Endothelial cell of umbilical vein (primary cell): ENCODE data around the gene NCOA7. TPM values are rescaled to one million over a fixed set of nuclear protein-coding genes. Genes with fewer than 3 reads are reported as not detected.

Source experiments
- BruUV-seq: library from RNA; stranded (reverse); fragments of 400-500 nt; replicated peaks from 2 replicates; lab custom pipeline; 2021; lab: Mats Ljungman, UMichigan
- CTCF ChIA-PET: fragments of 300-600, 350-600 bp; sonication (Branson Sonifier 250); formaldehyde crosslinking; loops from one replicate; lab custom pipeline; 2021; ENCODE audit warnings: antibody characterized with exemption, inconsistent platforms; lab: Charles Lee
- POLR2A ChIA-PET: fragments of 300-600, 350-600 bp; sonication (Branson Sonifier 250); formaldehyde crosslinking; loops from one replicate; lab custom pipeline; 2021; ENCODE audit warnings: antibody characterized with exemption, inconsistent platforms; lab: Charles Lee
- DNase-seq: peaks from one replicate; pipeline ENCODE4 v3.0.0-alpha.2; 2011; ENCODE audit warnings: low read depth, low spot score
- FAIRE-seq: peaks from 2 replicates; lab custom pipeline; 2011; peaks lifted over from hg19 to GRCh38; lab: Jason Lieb, UNC
- H2AFZ ChIP-seq: 2 replicates; pipeline ENCODE4 v1.6.0; 2012; ENCODE audit warnings: low read depth, low read length, control low read depth, inconsistent platforms
- H3K27ac ChIP-seq: 2 replicates; pipeline ENCODE4 v1.5.1; 2011; ENCODE audit warnings: low read depth, mild to moderate bottlenecking, control low read depth, low read length, moderate library complexity; ENCODE audit not compliant: insufficient read depth
- H3K27me3 ChIP-seq, 2 experiments: 2 replicates each; pipeline versions ENCODE4 v1.6.0 to v1.6.1; 2011; ENCODE audit warnings: low read length in 2 of 2, mixed read lengths in 1 of 2; ENCODE audit not compliant: control insufficient read depth in 2 of 2, insufficient read depth in 2 of 2
- H3K36me3 ChIP-seq, 2 experiments: 2 replicates in 1 of 2; 3 replicates in 1 of 2; pipeline ENCODE4 v1.5.1; 2011; ENCODE audit warnings: low read length in 2 of 2, mild to moderate bottlenecking in 1 of 2, moderate library complexity in 1 of 2; ENCODE audit not compliant: control insufficient read depth in 2 of 2, insufficient read depth in 2 of 2; ENCODE audit errors: extremely low read depth in 1 of 2
- H3K4me1 ChIP-seq: 3 replicates; pipeline ENCODE4 v1.5.1; 2011; ENCODE audit warnings: mild to moderate bottlenecking, low read length; ENCODE audit not compliant: control insufficient read depth, insufficient read depth; ENCODE audit errors: extremely low read depth
- H3K4me2 ChIP-seq: 2 replicates; pipeline ENCODE4 v1.6.1; 2011; ENCODE audit warnings: low read length, control low read depth, mixed read lengths; ENCODE audit not compliant: insufficient read depth
- H3K4me3 ChIP-seq, 3 experiments: fragments of 200-600 bp in 1 of 3; sonication (generic), shearing (Covaris generic) in 1 of 3; replicated peaks in 1 of 3; 2 replicates each; pipeline ENCODE4 v1.5.1; 2011 to 2016; ENCODE audit warnings: control low read depth in 3 of 3, low read length in 3 of 3, mild to moderate bottlenecking in 2 of 3, inconsistent platforms in 1 of 3, low read depth in 1 of 3, moderate library complexity in 1 of 3; ENCODE audit not compliant: insufficient read depth in 1 of 3
- H3K79me2 ChIP-seq: 2 replicates; pipeline ENCODE4 v1.6.0; 2012; ENCODE audit warnings: low read length, inconsistent platforms; ENCODE audit not compliant: control insufficient read depth, insufficient read depth
- H3K9ac ChIP-seq: replicated peaks from 2 replicates; pipeline ENCODE3; 2011; ENCODE audit warnings: low read length, control low read depth; ENCODE audit not compliant: insufficient read depth; ENCODE audit errors: extremely low read depth
- H3K9me1 ChIP-seq: replicated peaks from 3 replicates; pipeline ENCODE4 v1.6.0; 2011; ENCODE audit warnings: mild to moderate bottlenecking, low read length; ENCODE audit not compliant: control insufficient read depth, insufficient read depth; ENCODE audit errors: extremely low read depth
- H3K9me3 ChIP-seq: replicated peaks from 2 replicates; pipeline ENCODE4 v1.5.1; 2012; ENCODE audit warnings: low read length, inconsistent platforms; ENCODE audit not compliant: control insufficient read depth, insufficient read depth
- H4K20me1 ChIP-seq: replicated peaks from 2 replicates; pipeline ENCODE3; 2011; ENCODE audit warnings: mild to moderate bottlenecking, low read length; ENCODE audit not compliant: control insufficient read depth, insufficient read depth; ENCODE audit errors: extremely low read depth
- EZH2 ChIP-seq: IDR thresholded peaks from 2 replicates; pipeline ENCODE4 v1.6.1; 2012; ENCODE audit warnings: borderline replicate concordance, low read depth, mild to moderate bottlenecking, moderate library complexity, low read length, inconsistent platforms; ENCODE audit not compliant: severe bottlenecking
- FOS ChIP-seq: IDR thresholded peaks from 2 replicates; pipeline ENCODE4 v1.6.1; 2011; ENCODE audit warnings: mild to moderate bottlenecking, low read length, moderate library complexity, borderline replicate concordance; ENCODE audit not compliant: insufficient read depth
- GATA2 ChIP-seq: IDR thresholded peaks from 2 replicates; pipeline ENCODE4 v1.7.0; 2011; ENCODE audit warnings: low read depth, mild to moderate bottlenecking, moderate library complexity, mixed read lengths, low read length; ENCODE audit not compliant: insufficient read length, insufficient read depth
- JUN ChIP-seq: IDR thresholded peaks from 2 replicates; pipeline ENCODE4 v1.6.1; 2011; ENCODE audit warnings: borderline replicate concordance, low read depth; ENCODE audit not compliant: insufficient read length, insufficient read depth
- MYC ChIP-seq: IDR thresholded peaks from one replicate; pipeline ENCODE4 v1.6.1; 2011; ENCODE audit warnings: mild to moderate bottlenecking, low read depth, low read length
- POLR2A ChIP-seq: IDR thresholded peaks from 2 replicates; pipeline ENCODE4 v1.6.1; 2012; ENCODE audit warnings: low read depth, mild to moderate bottlenecking, control low read depth, low read length
- POLR2AphosphoS5 ChIP-seq: IDR thresholded peaks from 2 replicates; pipeline ENCODE4 v1.6.1; 2012; ENCODE audit warnings: low read depth, mild to moderate bottlenecking, control low read depth, low read length, moderate library complexity; ENCODE audit not compliant: insufficient read depth
- dilution Hi-C: fragments of 300-500 bp; cut with MboI; formaldehyde crosslinking; loops from one replicate; pipeline ENCODE4 v1.15.0; 2019; ENCODE audit warnings: low sequenced_read_pairs; ENCODE audit not compliant: extremely low pct_ligation_motif_present
- intact Hi-C: fragments of 100-400 bp; cut with micrococcal nuclease; formaldehyde crosslinking; loops from one replicate; pipeline ENCODE4 v1.10.0; 2022
- polyA plus RNA-seq, 4 experiments: library from polyadenylated mRNA; depleted of rRNA in 3 of 4; stranded (reverse) in 3 of 4; unstranded in 1 of 4; fragments of >200 nt; gene quantifications; 2 replicates each; pipeline versions ENCODE4 v1.2.1 to v1.2.3, GENCODE V29; 2011 to 2012; ENCODE audit warnings: missing spikeins in 1 of 4
- total RNA-seq: library from RNA; stranded (reverse); gene quantifications from 2 replicates; pipeline ENCODE4 v1.2.3, GENCODE V29; 2021
- TF ChIP-seq, protein P1 (sequence below), 2 donors: IDR thresholded peaks; 1 replicate in 1 of 2; 2 replicates in 1 of 2; pipeline ENCODE4 v1.5.1; 2011; ENCODE audit warnings: low read length in 2 of 2, mild to moderate bottlenecking in 2 of 2, moderate library complexity in 2 of 2, control low read depth in 1 of 2, inconsistent platforms in 1 of 2, low read depth in 1 of 2; ENCODE audit not compliant: insufficient read depth in 1 of 2; ENCODE audit errors: extremely low read depth in 1 of 2
- TF ChIP-seq, protein P2 (sequence below): IDR thresholded peaks from 2 replicates; pipeline ENCODE4 v1.6.1; 2011; ENCODE audit not compliant: insufficient read depth, insufficient read length

The NCOA7 gene
- total and polyA plus RNA-seq, 2 donors (not counting 3 experiments of a cell fraction or from before 2014, with no cell fraction given) = 27.7 to 71.2 TPM

DNA sequence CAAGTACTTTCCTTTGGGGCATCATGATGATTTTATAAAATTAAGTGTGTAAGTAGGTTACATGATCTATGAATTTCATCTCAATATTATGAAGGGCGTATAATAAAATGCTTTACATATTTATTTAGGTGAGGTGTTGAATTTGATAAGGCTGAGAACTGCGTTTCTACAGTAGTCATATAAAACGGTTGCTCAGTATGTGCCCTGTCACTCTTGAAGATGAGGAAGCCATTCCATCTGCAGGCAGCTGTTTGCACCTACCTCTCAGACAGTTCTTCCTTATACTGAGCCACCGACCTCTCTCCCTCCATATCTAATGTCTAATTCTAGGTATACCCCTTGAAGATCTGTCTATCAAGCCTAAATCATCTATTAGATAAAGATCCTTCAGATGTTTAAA is 16.1 kb downstream of the NCOA7 start:
- Histone ChIP-seq H3K36me3 (peaks cover 0 to 2% of the 10 kb centered on the region in 2 experiments), H3K4me2 (no peak overlapping the region), H4K20me1 (no peaks in the 10 kb centered on the region), H3K27ac (no peak overlapping the region), H2AFZ (no peak overlapping the region), H3K79me2 (peaks cover 61% of the 10 kb centered on the region), H3K27me3 (no peaks in the 10 kb centered on the region), H3K4me3 (no peak overlapping the region), H3K9me1 (no peaks in the 10 kb centered on the region), H3K9ac (no peak overlapping the region), H3K9me3 (no peaks in the 10 kb centered on the region), H3K4me1 (peaks cover 35% of the 10 kb centered on the region)
- CTCF ChIA-PET = no interaction called here
- dilution Hi-C loops (no loop called here), intact Hi-C loops (no loop called here)
- POLR2A ChIA-PET = no interaction called here
- FAIRE-seq (no peak), DNase-seq (no peak)
- BruUV-seq = no TSS peak
- TF ChIP-seq MYC = no peak
- TF ChIP-seq EZH2 = no peak
- TF ChIP-seq, protein P1, sequence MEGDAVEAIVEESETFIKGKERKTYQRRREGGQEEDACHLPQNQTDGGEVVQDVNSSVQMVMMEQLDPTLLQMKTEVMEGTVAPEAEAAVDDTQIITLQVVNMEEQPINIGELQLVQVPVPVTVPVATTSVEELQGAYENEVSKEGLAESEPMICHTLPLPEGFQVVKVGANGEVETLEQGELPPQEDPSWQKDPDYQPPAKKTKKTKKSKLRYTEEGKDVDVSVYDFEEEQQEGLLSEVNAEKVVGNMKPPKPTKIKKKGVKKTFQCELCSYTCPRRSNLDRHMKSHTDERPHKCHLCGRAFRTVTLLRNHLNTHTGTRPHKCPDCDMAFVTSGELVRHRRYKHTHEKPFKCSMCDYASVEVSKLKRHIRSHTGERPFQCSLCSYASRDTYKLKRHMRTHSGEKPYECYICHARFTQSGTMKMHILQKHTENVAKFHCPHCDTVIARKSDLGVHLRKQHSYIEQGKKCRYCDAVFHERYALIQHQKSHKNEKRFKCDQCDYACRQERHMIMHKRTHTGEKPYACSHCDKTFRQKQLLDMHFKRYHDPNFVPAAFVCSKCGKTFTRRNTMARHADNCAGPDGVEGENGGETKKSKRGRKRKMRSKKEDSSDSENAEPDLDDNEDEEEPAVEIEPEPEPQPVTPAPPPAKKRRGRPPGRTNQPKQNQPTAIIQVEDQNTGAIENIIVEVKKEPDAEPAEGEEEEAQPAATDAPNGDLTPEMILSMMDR (IDR thresholded peaks at IDR 0.05; ENCODE audit: extremely low read depth in 1 of 2, insufficient read depth in 1 of 2, low read depth in 1 of 2, low read length in 2 of 2) = no peak
- TF ChIP-seq JUN = no peak
- TF ChIP-seq FOS = no peak
- no peak for TF ChIP-seq GATA2
- TF ChIP-seq, protein P2, sequence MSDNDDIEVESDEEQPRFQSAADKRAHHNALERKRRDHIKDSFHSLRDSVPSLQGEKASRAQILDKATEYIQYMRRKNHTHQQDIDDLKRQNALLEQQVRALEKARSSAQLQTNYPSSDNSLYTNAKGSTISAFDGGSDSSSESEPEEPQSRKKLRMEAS = no peak
- TF ChIP-seq POLR2A = no peak
- TF ChIP-seq POLR2AphosphoS5 = no peak
